ENCODE measurements around the gene CCDC136.

CCDC136 gene

GRCh38 chr7:128844777-128845311 lies 53.1 kb downstream of the CCDC136 start:
- no peak for DNase-seq (ENCODE audit: low read depth, low spot score)

- DNase-seq (ENCODE audit: low read depth, low spot score): no peak
Measured at GRCh38 chr7:128845475-128845874, 53.7 kb downstream of the CCDC136 start.

- no peak for DNase-seq (ENCODE audit: low read depth, low spot score)
Measured at GRCh38 chr7:128845987-128846386, 54.2 kb downstream of the CCDC136 start.

- DNase-seq (ENCODE audit: low read depth, low spot score): no peak
Measured at GRCh38 chr7:128846781-128847444, 55.1 kb downstream of the CCDC136 start.

GRCh38 chr7:128847721-128848211 lies 56.0 kb downstream of the CCDC136 start:
- DNase-seq (ENCODE audit: low read depth, low spot score): no peak

GRCh38 chr7:128848289-128849155 lies 56.8 kb downstream of the CCDC136 start:
- no peak for DNase-seq (ENCODE audit: low read depth, low spot score)

- DNase-seq (ENCODE audit: low read depth, low spot score): no peak
Measured at GRCh38 chr7:128849156-128849515, 57.4 kb downstream of the CCDC136 start.

GRCh38 chr7:128849804-128850490 lies 58.2 kb downstream of the CCDC136 start:
- DNase-seq (ENCODE audit: low read depth, low spot score): no peak

GRCh38 chr7:128852537-128853254 lies 60.9 kb downstream of the CCDC136 start:
- DNase-seq (ENCODE audit: low read depth, low spot score): no peak

GRCh38 chr7:128853799-128854198 lies 62.0 kb downstream of the CCDC136 start:
- DNase-seq (ENCODE audit: low read depth, low spot score): no peak

GRCh38 chr7:128854396-128854795 lies 62.6 kb downstream of the CCDC136 start:
- no peak for DNase-seq (ENCODE audit: low read depth, low spot score)

GRCh38 chr7:128855559-128855958 lies 63.8 kb downstream of the CCDC136 start:
- no peak for DNase-seq (ENCODE audit: low read depth, low spot score)

GRCh38 chr7:128856001-128856718 lies 64.4 kb downstream of the CCDC136 start:
- DNase-seq (ENCODE audit: low read depth, low spot score): no peak

- DNase-seq (ENCODE audit: low read depth, low spot score): no peak
Measured at GRCh38 chr7:128858380-128859231, 66.8 kb downstream of the CCDC136 start.

GRCh38 chr7:128859232-128860157 lies 67.7 kb downstream of the CCDC136 start:
- no peak for DNase-seq (ENCODE audit: low read depth, low spot score)

GRCh38 chr7:128860158-128861073 lies 68.6 kb downstream of the CCDC136 start:
- no peak for DNase-seq (ENCODE audit: low read depth, low spot score)

GRCh38 chr7:128861957-128862570 lies 70.3 kb downstream of the CCDC136 start:
- no peak for DNase-seq (ENCODE audit: low read depth, low spot score)
